Stimulated activated CD4-positive, alpha-beta T cell treated with anti-CD3 and anti-CD28 coated beads, Interleukin-1b, Interleukin-23, amount 100 ng/mL, for 4 hours (primary cell): ENCODE results near the gene NPHP3.
"Not testable (repeated sequence)": the region's sequence is repeated elsewhere in the genome, so short reads cannot be mapped to it uniquely, and the experiment has no call there.

Experiments
- DNase-seq, 2 donors: peaks; one replicate each; pipeline ENCODE4 v3.0.0-alpha.2; 2020; ENCODE audit warnings: low read depth in 2 of 2

The NPHP3 gene

GRCh38 chr3:132722165-132723023 is at the start of gene NPHP3:
NPHP3 (minus strand) TSS chr3:132722409; CDS start chr3:132722355, 54 bp downstream.
- peak; percentile 99 to 100 for DNase-seq

GRCh38 chr3:132758740-132759139 is 36.5 kb upstream of the NPHP3 start:
- no peak for DNase-seq

- DNase-seq, result no peak
These were observed 34.0 kb upstream of the NPHP3 start for GRCh38 chr3:132756108-132756650.

- no peak for DNase-seq
These were observed 31.7 kb upstream of the NPHP3 start for GRCh38 chr3:132753946-132754345.

GRCh38 chr3:132749786-132750185 is 27.6 kb upstream of the NPHP3 start:
- DNase-seq, result no peak

GRCh38 chr3:132746720-132747119 is 24.5 kb upstream of the NPHP3 start:
- not testable (repeated sequence) for DNase-seq

GRCh38 chr3:132738314-132738713 is 16.1 kb upstream of the NPHP3 start:
- no peak for DNase-seq

GRCh38 chr3:132735589-132735988 is 13.4 kb upstream of the NPHP3 start:
- no peak for DNase-seq

- no peak for DNase-seq
These were observed 8.8 kb upstream of the NPHP3 start for GRCh38 chr3:132730891-132731580.

GRCh38 chr3:132726341-132726823 is 4.2 kb upstream of the NPHP3 start:
- no peak for DNase-seq

- no peak for DNase-seq
These were observed 1.1 kb upstream of the NPHP3 start for GRCh38 chr3:132723024-132723950.

GRCh38 chr3:132721479-132722164 is 587 bp downstream of the NPHP3 start:
- no peak for DNase-seq

GRCh38 chr3:132720228-132720627 is 2.0 kb downstream of the NPHP3 start:
- no peak for DNase-seq

- no peak for DNase-seq
These were observed 5.8 kb downstream of the NPHP3 start for GRCh38 chr3:132716372-132716771.

GRCh38 chr3:132713977-132714727 is 8.1 kb downstream of the NPHP3 start:
- DNase-seq, result no peak

GRCh38 chr3:132710311-132710710 is 11.9 kb downstream of the NPHP3 start:
- DNase-seq, result no peak

- no peak for DNase-seq
These were observed 12.4 kb downstream of the NPHP3 start for GRCh38 chr3:132709761-132710160.

GRCh38 chr3:132703733-132704132 is 18.5 kb downstream of the NPHP3 start:
- DNase-seq, result no peak

GRCh38 chr3:132695422-132695821 is 26.8 kb downstream of the NPHP3 start:
- DNase-seq, result no peak

GRCh38 chr3:132694991-132695390 is 27.2 kb downstream of the NPHP3 start:
- no peak for DNase-seq
